Measurements from ENCODE around the gene MTA1.
A peak's percentile ranks its signal among the peaks of the same experiment; 100 is the strongest.

The MTA1 gene

GRCh38 chr14:105501504-105502291 is 82.1 kb downstream of the MTA1 start:
- DNase-seq = no peak

- DNase-seq = no peak
Measured at GRCh38 chr14:105502446-105503295, 83.0 kb downstream of the MTA1 start.

GRCh38 chr14:105503296-105503640 is 83.6 kb downstream of the MTA1 start:
- no peak for DNase-seq

GRCh38 chr14:105503935-105504692 is 84.5 kb downstream of the MTA1 start:
- no peak for DNase-seq

GRCh38 chr14:105505101-105505500 is 85.5 kb downstream of the MTA1 start:
- DNase-seq = no peak

GRCh38 chr14:105507247-105507646 is 87.6 kb downstream of the MTA1 start:
- DNase-seq = no peak

GRCh38 chr14:105508069-105508468 is 88.4 kb downstream of the MTA1 start:
- DNase-seq = no peak

- peak; percentile 0 for DNase-seq
Measured at GRCh38 chr14:105508601-105509000, 89.0 kb downstream of the MTA1 start.

GRCh38 chr14:105517096-105517495 is 97.5 kb downstream of the MTA1 start:
- DNase-seq = no peak

GRCh38 chr14:105519946-105520698 is 100.5 kb downstream of the MTA1 start:
- no peak for DNase-seq
